D341Med (cell line): ENCODE data around the gene ETV6.

Experiments
- DNase-seq: peaks from one replicate; pipeline ENCODE4 v3.0.0; 2012; ENCODE audit warnings: low spot score

ETV6 gene

GRCh38 chr12:11718768-11719253 lies 69.3 kb downstream of the ETV6 start:
- DNase-seq: no peak

- DNase-seq: no peak
These were observed 70.2 kb downstream of the ETV6 start for GRCh38 chr12:11719678-11720099.

- no peak for DNase-seq
These were observed 72.6 kb downstream of the ETV6 start for GRCh38 chr12:11722071-11722470.

GRCh38 chr12:11722578-11723138 lies 73.2 kb downstream of the ETV6 start:
- no peak for DNase-seq

GRCh38 chr12:11723993-11724392 lies 74.5 kb downstream of the ETV6 start:
- no peak for DNase-seq

- DNase-seq: no peak
These were observed 75.4 kb downstream of the ETV6 start for GRCh38 chr12:11724888-11725311.

- no peak for DNase-seq
These were observed 76.2 kb downstream of the ETV6 start for GRCh38 chr12:11725686-11726085.

GRCh38 chr12:11726659-11727058 lies 77.2 kb downstream of the ETV6 start:
- DNase-seq: no peak

- DNase-seq: no peak
These were observed 77.7 kb downstream of the ETV6 start for GRCh38 chr12:11727133-11727664.

- no peak for DNase-seq
These were observed 78.8 kb downstream of the ETV6 start for GRCh38 chr12:11728154-11728755.

- no peak for DNase-seq
These were observed 79.5 kb downstream of the ETV6 start for GRCh38 chr12:11729008-11729407.

GRCh38 chr12:11729439-11730150 lies 80.1 kb downstream of the ETV6 start:
- DNase-seq: no peak

- no peak for DNase-seq
These were observed 81.0 kb downstream of the ETV6 start for GRCh38 chr12:11730299-11731041.

GRCh38 chr12:11731042-11731357 lies 81.5 kb downstream of the ETV6 start:
- DNase-seq: no peak

GRCh38 chr12:11731455-11731854 lies 82.0 kb downstream of the ETV6 start:
- no peak for DNase-seq

- DNase-seq: no peak
These were observed 82.5 kb downstream of the ETV6 start for GRCh38 chr12:11732023-11732422.

- DNase-seq: no peak
These were observed 83.2 kb downstream of the ETV6 start for GRCh38 chr12:11732715-11733114.

GRCh38 chr12:11734580-11735180 lies 85.2 kb downstream of the ETV6 start:
- no peak for DNase-seq

- no peak for DNase-seq
These were observed 89.0 kb downstream of the ETV6 start for GRCh38 chr12:11738450-11738849.

GRCh38 chr12:11739980-11740577 lies 90.6 kb downstream of the ETV6 start:
- DNase-seq: no peak

- DNase-seq: no peak
These were observed 92.1 kb downstream of the ETV6 start for GRCh38 chr12:11741434-11742092.
